ENCODE measurements around the gene PRXL2C.

The PRXL2C gene

GRCh38 chr9:96661711-96662110 is 6.6 kb upstream of the PRXL2C start:
- ATAC-seq: peak; percentile 45; the same call in 2 of the 3 replicates
- TF ChIP-seq SNAI2 (CRISPR knock-in tag; IDR thresholded peaks at IDR 0.05): no peak
- TF ChIP-seq ZNF565 (CRISPR knock-in tag; conservative IDR thresholded peaks at IDR 0.05; ENCODE audit: low read depth): no peak
- TF ChIP-seq GLIS3 (CRISPR knock-in tag; IDR thresholded peaks at IDR 0.05): no peak
- no peak for TF ChIP-seq BACH2 (CRISPR knock-in tag; IDR thresholded peaks at IDR 0.05; ENCODE audit: borderline replicate concordance)
- no peak for TF ChIP-seq TOX (CRISPR knock-in tag; IDR thresholded peaks at IDR 0.05; ENCODE audit: borderline replicate concordance)
- TF ChIP-seq ZFP30 (CRISPR knock-in tag; IDR thresholded peaks at IDR 0.05): no peak
- TF ChIP-seq TSHZ2 (CRISPR knock-in tag; IDR thresholded peaks at IDR 0.05): no peak

GRCh38 chr9:96660692-96661248 is 5.7 kb upstream of the PRXL2C start:
- no peak for ATAC-seq
- TF ChIP-seq ZNF565 (CRISPR knock-in tag; conservative IDR thresholded peaks at IDR 0.05; ENCODE audit: low read depth) (no peak), ESRRG (CRISPR knock-in tag; IDR thresholded peaks at IDR 0.05) (no peak), CREB5 (CRISPR knock-in tag; IDR thresholded peaks at IDR 0.05; ENCODE audit: low read depth) (no peak), CSDC2 (CRISPR knock-in tag; IDR thresholded peaks at IDR 0.05) (no peak), POU6F1 (CRISPR knock-in tag; IDR thresholded peaks at IDR 0.05; ENCODE audit: borderline replicate concordance, low read depth) (no peak), RARB (CRISPR knock-in tag; IDR thresholded peaks at IDR 0.05) (no peak), ARNTL (CRISPR knock-in tag; IDR thresholded peaks at IDR 0.05; ENCODE audit: borderline replicate concordance, low read depth) (no peak), ZNF8 (CRISPR knock-in tag; IDR thresholded peaks at IDR 0.05) (no peak), ZNF70 (CRISPR knock-in tag; IDR thresholded peaks at IDR 0.05) (no peak), PPARA (CRISPR knock-in tag; IDR thresholded peaks at IDR 0.05; ENCODE audit: borderline replicate concordance) (no peak)

- TF ChIP-seq TSHZ2 (CRISPR knock-in tag; IDR thresholded peaks at IDR 0.05): 0 out of 2 replicates have a peak, but pooled peaks have one; percentile 10
- 0 out of 2 replicates have a peak, but pooled peaks have one; percentile 26 for TF ChIP-seq ZNF70 (CRISPR knock-in tag; IDR thresholded peaks at IDR 0.05)
- no peak for TF ChIP-seq ZFP30 (CRISPR knock-in tag; IDR thresholded peaks at IDR 0.05)
- peak; percentile 59; the same call in 1 of the 2 replicates for TF ChIP-seq ZFP3 (CRISPR knock-in tag; IDR thresholded peaks at IDR 0.05)
- peak; percentile 81 for ATAC-seq
Observed at GRCh38 chr9:96654450-96655197, 493 bp downstream of the PRXL2C start.

- peak; percentile 39 for ATAC-seq
- no peak for TF ChIP-seq TOX (CRISPR knock-in tag; IDR thresholded peaks at IDR 0.05; ENCODE audit: borderline replicate concordance)
- TF ChIP-seq POU6F1 (CRISPR knock-in tag; IDR thresholded peaks at IDR 0.05; ENCODE audit: borderline replicate concordance, low read depth): no peak
- TF ChIP-seq ZC3H10 (CRISPR knock-in tag; IDR thresholded peaks at IDR 0.05): no peak
- TF ChIP-seq SNAI2 (CRISPR knock-in tag; IDR thresholded peaks at IDR 0.05): no peak
- no peak for TF ChIP-seq RARB (CRISPR knock-in tag; IDR thresholded peaks at IDR 0.05)
Observed at GRCh38 chr9:96651626-96652025, 3.5 kb downstream of the PRXL2C start.
